ENCODE results near the gene PHF2. TPM values are rescaled to one million over a fixed set of nuclear protein-coding genes. Genes with fewer than 3 reads are reported as not detected.
A peak's percentile ranks its signal among the peaks of the same experiment; 100 is the strongest.
"Not testable (repeated sequence)": the region's sequence is repeated elsewhere in the genome, so short reads cannot be mapped to it uniquely, and the experiment has no call there.

Gene PHF2
- total RNA-seq, 1 experiment from 2014 or later, result 32.2 TPM

DNA sequence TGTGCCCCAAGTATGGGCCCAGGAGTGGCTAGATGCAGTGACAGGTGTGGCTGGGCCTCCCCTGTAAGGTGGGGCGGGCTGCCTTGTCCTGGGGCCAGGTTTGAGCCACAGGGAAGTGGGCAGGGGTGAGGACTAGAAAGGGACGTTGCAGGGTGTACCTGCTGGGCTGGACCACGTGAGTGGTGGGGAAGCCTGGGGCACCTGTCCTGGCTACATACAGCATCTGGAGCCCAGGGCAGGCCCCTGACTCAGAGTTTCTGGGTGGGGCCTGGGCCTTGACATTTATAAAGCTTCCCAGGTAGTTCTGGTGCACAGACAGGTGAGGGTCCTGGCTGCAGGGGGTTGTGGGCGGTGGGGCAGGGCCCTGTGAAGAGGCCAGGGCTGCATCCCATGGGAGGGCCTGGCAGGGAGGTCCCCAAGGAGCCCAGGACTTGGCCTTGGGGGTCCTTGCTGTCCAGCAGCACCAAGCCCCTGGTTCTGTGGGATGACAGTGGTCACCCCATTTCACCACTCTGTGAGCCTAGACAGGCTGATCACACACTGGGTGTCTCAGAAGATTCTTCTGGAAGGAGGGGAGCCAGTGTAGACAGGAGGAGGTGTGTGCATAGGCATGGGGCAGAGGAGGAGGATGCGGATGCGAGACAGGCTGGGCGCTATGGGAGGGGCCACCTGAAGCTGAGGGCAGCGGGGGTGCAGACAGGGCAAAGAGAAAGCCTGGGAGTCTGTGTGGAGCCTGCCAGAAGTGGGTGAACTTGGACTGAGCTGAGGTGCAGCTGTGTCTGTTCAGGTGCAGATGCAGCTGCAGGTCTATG lies 94.0 kb downstream of the PHF2 start:
- DNase-seq, result peak; percentile 55 to 59
- Histone ChIP-seq H3K4me3 (no peak overlapping the region), H3K27me3 (no peaks in the 10 kb centered on the region), H3K9me3 (replicated peaks) (no peaks in the 10 kb centered on the region), H3K4me1 (no peaks in the 10 kb centered on the region), H3K36me3 (no peaks in the 10 kb centered on the region), H3K27ac (no peak overlapping the region)

- DNase-seq, result no peak
- Histone ChIP-seq H3K4me3 (no peak overlapping the region), H3K27me3 (no peaks in the 10 kb centered on the region), H3K4me1 (no peaks in the 10 kb centered on the region), H3K9me3 (replicated peaks) (no peaks in the 10 kb centered on the region), H3K36me3 (no peaks in the 10 kb centered on the region), H3K27ac (no peak overlapping the region)
Measured at GRCh38 chr9:93671020-93671338, 94.6 kb downstream of the PHF2 start.

- not testable (repeated sequence) for H3K9me3 ChIP-seq (replicated peaks)
Measured at GRCh38 chr9:93672330-93673020, 96.1 kb downstream of the PHF2 start.

GRCh38 chr9:93673021-93673838 lies 96.8 kb downstream of the PHF2 start:
- no peak overlapping the region for H3K27ac ChIP-seq
- DNase-seq, result peak; percentile 48 to 58
- no peaks in the 10 kb centered on the region for H3K4me1 ChIP-seq
- no peaks in the 10 kb centered on the region; the same call in 1 of the 2 replicates for H3K36me3 ChIP-seq
- no peaks in the 10 kb centered on the region for H3K9me3 ChIP-seq (replicated peaks)
- no peaks in the 10 kb centered on the region for H3K27me3 ChIP-seq
- H3K4me3 ChIP-seq, result no peak overlapping the region

More at GRCh38 chr9:93672330-93673020, 96.1 kb downstream of the PHF2 start:
- H3K4me1 ChIP-seq, H3K4me3 ChIP-seq, H3K36me3 ChIP-seq, H3K27me3 ChIP-seq, H3K27ac ChIP-seq: not testable (repeated sequence)
- peak in 1 of 2 experiments; percentile 7 for DNase-seq

GRCh38 chr9:93673839-93674334 lies 97.5 kb downstream of the PHF2 start:
- H3K27me3 ChIP-seq, result no peaks in the 10 kb centered on the region
- H3K4me3 ChIP-seq, result no peak overlapping the region
- H3K27ac ChIP-seq, result no peak overlapping the region
- peak in 1 of 2 experiments; percentile 1 for DNase-seq
- no peaks in the 10 kb centered on the region for H3K4me1 ChIP-seq
- H3K9me3 ChIP-seq (replicated peaks), result no peaks in the 10 kb centered on the region
- no peaks in the 10 kb centered on the region; the same call in 1 of the 2 replicates for H3K36me3 ChIP-seq

DNA sequence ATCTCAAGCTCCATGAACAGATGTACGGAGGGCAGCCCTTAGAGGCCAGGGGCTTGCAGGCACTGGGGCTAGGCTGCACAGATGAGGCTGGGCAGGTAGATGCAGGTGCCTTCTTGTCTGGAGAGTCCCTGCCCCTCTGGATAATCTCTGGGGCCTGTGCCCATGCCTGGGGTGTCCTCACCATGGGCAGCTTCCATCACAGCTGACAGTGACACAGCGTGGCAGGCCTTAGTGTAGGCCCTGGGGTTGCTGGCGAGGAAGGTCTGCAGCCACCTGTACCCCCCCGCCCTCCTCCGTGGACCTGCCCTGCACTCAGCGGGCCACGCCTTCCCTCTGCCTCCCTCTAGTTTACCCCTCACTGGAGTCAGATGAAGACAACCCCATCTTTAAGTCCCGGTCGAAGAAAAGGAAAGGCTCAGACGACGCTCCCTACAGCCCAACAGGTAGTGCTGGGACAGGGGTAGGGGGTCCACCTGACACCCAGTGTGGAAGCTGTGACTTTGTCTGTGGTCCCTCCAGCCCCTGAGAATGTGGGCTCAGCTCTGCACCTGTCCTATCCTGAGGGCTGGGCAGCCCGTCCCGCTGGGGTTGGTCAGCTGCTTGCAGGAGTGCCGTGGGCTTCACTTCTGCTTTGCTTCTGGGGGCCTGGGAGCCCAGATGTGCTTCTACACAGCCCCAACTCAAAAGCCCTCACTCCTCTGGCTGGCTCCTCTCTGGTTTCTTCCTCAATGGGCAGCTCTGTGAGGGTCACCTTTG lies 98.4 kb downstream of the PHF2 start:
- Histone ChIP-seq H3K27me3 (no peaks in the 10 kb centered on the region), H3K9me3 (replicated peaks) (no peaks in the 10 kb centered on the region), H3K4me3 (no peak overlapping the region), H3K4me1 (no peaks in the 10 kb centered on the region), H3K27ac (no peak overlapping the region), H3K36me3 (no peaks in the 10 kb centered on the region; the same call in 1 of the 2 replicates)
- peak in 1 of 2 experiments; percentile 3 for DNase-seq

DNA sequence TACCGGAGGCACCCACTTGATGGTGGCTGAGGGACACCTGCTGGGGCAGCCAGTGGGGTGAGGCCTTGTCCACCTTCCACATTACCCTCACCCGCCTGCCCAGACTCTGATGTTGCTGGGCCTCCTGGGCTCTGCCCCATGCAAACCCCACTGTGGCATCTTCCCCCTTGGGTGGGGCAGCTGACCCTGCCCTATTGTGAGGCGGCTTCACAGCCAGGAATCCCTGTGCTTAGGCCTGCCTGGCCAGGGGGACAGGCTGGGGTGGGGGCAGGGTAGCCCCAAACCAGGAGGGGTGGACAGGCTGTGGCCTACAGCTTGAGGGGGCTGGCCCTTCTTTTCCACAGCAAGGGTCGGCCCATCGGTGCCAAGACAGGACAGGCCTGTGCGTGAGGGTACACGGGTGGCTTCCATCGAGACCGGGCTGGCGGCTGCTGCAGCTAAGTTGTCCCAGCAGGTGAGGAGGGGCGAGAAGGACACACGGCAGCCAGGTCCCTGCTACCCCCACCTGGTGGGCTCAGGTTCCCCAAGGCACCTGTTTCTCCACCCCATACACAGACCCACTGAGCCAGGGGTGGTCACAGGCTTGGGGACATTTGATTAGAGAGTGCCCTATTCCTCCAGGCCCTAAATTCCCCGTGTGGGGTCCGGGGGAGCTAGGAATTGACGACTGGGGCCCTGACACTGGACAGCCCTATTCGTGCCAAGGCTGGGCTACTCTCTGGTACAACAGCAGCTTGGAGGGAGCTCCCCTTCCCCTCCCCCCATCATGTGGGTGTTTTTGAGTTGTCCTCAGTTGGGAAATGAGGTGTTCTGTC lies 99.2 kb downstream of the PHF2 start:
- Histone ChIP-seq H3K36me3 (no peaks in the 10 kb centered on the region; the same call in 1 of the 2 replicates), H3K27me3 (no peaks in the 10 kb centered on the region), H3K4me1 (no peaks in the 10 kb centered on the region), H3K4me3 (no peak overlapping the region), H3K27ac (no peak overlapping the region), H3K9me3 (replicated peaks) (no peaks in the 10 kb centered on the region)
- no peak for DNase-seq

DNA sequence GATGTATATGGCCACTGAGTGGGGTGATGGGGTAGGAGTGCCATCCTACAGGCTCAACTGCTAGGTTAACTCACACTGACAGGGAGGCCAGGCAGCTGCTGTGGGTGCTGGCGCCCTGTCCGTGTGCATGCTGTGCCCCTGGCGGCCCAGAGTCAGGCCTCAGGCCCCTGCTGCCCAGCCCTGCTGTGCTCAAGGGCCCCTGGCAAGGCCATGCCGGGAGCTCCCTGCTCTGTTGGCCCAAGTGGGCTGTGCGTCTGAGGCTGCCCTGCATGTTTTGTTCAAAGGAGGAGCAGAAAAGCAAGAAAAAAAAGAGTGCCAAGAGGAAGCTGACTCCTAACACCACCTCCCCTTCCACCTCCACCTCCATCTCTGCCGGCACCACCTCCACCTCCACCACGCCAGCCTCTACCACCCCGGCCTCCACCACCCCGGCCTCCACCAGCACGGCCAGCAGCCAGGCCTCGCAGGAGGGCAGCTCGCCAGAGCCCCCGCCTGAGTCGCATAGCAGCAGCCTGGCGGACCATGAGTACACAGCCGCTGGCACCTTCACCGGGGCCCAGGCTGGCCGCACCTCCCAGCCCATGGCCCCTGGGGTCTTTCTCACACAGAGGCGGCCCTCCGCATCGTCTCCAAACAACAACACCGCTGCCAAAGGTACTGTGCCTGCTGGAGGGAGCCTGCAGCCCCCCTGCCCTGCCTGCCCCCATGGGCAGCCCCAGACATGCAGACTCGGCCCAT lies 100.1 kb downstream of the PHF2 start:
- DNase-seq, result peak in 1 of 2 experiments; percentile 2
- Histone ChIP-seq H3K9me3 (replicated peaks) (no peaks in the 10 kb centered on the region), H3K4me1 (no peaks in the 10 kb centered on the region), H3K36me3 (no peaks in the 10 kb centered on the region; the same call in 1 of the 2 replicates), H3K27me3 (no peaks in the 10 kb centered on the region), H3K4me3 (no peak overlapping the region), H3K27ac (no peak overlapping the region)

- DNase-seq, result peak in 1 of 2 experiments; percentile 2
- Histone ChIP-seq H3K36me3 (no peaks in the 10 kb centered on the region; the same call in 1 of the 2 replicates), H3K4me1 (no peaks in the 10 kb centered on the region), H3K27me3 (no peaks in the 10 kb centered on the region), H3K9me3 (replicated peaks) (no peaks in the 10 kb centered on the region), H3K27ac (no peak overlapping the region), H3K4me3 (no peak overlapping the region)
Measured at GRCh38 chr9:93677048-93677571, 100.7 kb downstream of the PHF2 start.

DNA sequence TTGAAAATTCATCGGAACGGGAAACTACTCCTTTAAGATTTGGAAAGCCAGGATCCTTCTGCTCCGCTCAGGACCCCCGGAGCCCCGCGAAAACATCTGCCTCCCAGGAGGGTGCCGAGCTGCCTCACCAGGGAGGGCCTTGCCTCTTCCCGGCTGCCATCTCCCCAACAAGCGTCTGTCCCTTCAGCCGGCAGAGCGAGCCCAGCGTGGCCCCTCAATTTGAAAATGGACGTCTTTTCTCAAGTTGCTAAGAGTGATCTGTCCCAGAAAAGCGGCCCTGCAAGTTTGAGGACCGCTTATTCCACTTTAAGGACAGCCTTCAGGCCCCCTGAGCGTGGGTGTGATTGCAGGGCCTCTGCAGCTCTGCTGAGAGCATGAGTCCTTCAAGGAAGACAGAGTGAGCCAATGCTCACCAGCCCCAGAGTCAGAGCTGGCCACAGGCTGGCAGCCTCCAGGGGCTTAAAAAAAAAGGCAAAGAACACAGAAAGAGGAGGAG lies 101.3 kb downstream of the PHF2 start:
- DNase-seq, result peak in 1 of 2 experiments; percentile 1

DNA sequence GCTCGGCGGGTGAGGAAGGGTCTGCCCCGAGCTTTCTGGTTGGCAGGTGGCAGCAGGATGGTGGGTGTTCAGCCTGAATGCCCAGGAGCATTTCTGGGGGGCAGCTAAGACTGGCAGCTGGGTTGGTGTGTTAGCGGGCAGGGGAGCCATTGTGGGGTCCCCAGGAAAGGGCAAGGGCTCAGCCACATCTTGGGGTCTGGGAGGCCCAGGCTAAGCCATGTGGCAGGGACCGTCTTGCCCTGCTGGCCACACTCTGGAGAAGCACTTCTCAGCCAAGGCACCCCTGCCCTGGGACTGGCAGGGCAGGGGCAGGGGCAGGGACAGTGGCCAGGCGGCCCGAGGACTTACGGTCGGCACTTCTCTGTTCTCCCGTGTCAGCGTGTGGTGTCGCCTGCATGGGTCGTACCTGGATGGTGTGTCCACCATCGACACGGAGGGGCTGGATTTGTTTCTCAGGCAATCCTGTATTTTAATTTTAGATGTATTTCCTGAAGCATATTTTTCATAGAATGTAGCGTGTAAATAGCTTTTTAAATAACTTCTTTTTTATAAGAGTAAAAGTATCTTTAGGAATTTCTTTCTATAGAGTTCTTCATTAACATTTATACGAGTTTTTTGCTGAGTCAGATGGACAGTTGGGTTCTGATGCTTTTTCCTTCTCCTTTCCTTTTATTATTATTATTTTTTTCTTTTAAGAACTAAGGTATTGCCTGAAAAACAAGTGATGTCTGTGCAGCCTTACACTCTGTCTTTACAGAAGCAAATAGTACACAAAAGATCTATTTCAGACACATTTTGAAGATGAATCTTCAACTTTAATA lies 102.0 kb downstream of the PHF2 start:
- Histone ChIP-seq H3K4me1 (no peaks in the 10 kb centered on the region), H3K4me3 (no peak overlapping the region), H3K27me3 (no peaks in the 10 kb centered on the region), H3K36me3 (no peaks in the 10 kb centered on the region; the same call in 1 of the 2 replicates), H3K9me3 (replicated peaks) (no peaks in the 10 kb centered on the region), H3K27ac (no peak overlapping the region)
- no peak for DNase-seq

More for the DNA sequence above, 101.3 kb downstream of the PHF2 start:
- H3K4me3 ChIP-seq, result no peak overlapping the region
- H3K27me3 ChIP-seq, result no peaks in the 10 kb centered on the region
- H3K4me1 ChIP-seq, result no peaks in the 10 kb centered on the region
- H3K36me3 ChIP-seq, result no peaks in the 10 kb centered on the region; the same call in 1 of the 2 replicates
- H3K9me3 ChIP-seq (replicated peaks), result no peaks in the 10 kb centered on the region
- H3K27ac ChIP-seq, result no peak overlapping the region
